Peyer's patch (tissue), 4 donors: Measurements from ENCODE around the gene ELMOD3.

Source experiments
- POLR2A ChIP-seq, 2 donors: fragments of 450-650 bp; IDR thresholded peaks; one replicate each; pipeline ENCODE4 v1.5.1; 2017; ENCODE audit warnings: antibody characterized with exemption in 2 of 2, mild to moderate bottlenecking in 2 of 2, moderate library complexity in 2 of 2
- TF ChIP-seq, protein P1 (sequence below), 6 experiments: fragments of 450-650 bp in 4 of 6; fragments of 200-600 bp in 2 of 6; sonication (generic) in 1 of 6; IDR thresholded peaks; one replicate each; pipeline ENCODE4 v1.5.1; 2017 to 2019; ENCODE audit warnings: antibody characterized with exemption in 6 of 6, mild to moderate bottlenecking in 3 of 6, moderate library complexity in 1 of 6

DNA sequence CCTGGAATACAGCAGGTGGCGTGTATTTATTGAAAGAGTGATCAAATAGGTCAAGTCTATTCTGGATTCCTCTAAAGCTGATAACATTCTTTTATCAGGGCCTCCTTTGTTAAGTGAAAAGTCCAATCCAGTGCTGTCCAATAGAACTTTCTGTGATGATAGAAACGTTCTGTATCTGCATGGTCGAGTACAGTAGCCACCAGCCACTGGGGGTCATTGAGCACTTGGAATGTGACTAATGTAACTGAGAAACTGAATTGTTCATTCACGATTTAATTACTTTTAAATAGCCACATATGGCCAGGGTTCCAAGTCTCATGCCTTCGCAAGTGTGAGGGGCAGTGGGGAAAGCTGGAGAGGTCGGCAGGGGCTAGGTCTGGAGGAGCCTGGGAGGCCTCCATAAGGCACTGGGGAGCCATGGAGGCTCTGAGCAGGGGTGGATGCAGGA, 84.5 kb downstream of the ELMOD3 start:
- TF ChIP-seq, protein P1, sequence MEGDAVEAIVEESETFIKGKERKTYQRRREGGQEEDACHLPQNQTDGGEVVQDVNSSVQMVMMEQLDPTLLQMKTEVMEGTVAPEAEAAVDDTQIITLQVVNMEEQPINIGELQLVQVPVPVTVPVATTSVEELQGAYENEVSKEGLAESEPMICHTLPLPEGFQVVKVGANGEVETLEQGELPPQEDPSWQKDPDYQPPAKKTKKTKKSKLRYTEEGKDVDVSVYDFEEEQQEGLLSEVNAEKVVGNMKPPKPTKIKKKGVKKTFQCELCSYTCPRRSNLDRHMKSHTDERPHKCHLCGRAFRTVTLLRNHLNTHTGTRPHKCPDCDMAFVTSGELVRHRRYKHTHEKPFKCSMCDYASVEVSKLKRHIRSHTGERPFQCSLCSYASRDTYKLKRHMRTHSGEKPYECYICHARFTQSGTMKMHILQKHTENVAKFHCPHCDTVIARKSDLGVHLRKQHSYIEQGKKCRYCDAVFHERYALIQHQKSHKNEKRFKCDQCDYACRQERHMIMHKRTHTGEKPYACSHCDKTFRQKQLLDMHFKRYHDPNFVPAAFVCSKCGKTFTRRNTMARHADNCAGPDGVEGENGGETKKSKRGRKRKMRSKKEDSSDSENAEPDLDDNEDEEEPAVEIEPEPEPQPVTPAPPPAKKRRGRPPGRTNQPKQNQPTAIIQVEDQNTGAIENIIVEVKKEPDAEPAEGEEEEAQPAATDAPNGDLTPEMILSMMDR (IDR thresholded peaks at IDR 0.05): no peak
- no peak for TF ChIP-seq POLR2A (IDR thresholded peaks at IDR 0.05)
